ENCODE data around the gene CMYA5.

CMYA5 gene

DNA sequence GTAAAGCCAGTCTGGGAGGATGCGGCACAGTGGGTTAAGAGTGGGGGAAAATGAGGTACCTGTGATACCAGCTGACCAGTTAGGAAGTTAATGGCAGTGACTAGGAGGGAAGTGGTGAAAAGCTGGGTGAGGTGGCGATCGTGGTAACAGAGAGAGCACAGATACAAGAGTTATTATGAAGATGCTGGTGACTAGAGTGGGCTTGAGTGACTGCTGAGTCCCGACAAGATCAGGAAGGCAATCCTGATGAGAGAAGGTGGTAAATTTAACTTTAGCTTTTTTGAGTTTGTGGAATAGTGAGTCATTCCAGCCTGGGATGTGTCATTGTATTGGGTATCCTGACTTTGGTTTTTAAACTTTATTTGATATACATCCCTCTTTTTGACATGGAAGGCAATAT, 38.8 kb downstream of the CMYA5 start:
- Histone ChIP-seq H3K27ac (ENCODE audit: low read depth, low read length, severe bottlenecking) (no peak overlapping the region), H3K4me3 (ENCODE audit: extremely low read depth, insufficient read depth, low read length, poor library complexity, severe bottlenecking) (no peak overlapping the region), H3K9me3 (ENCODE audit: control insufficient read depth, low read length) (no peaks in the 10 kb centered on the region), H3K4me1 (ENCODE audit: control insufficient read depth, insufficient read depth, low read length, poor library complexity, severe bottlenecking) (peaks cover 6% of the 10 kb centered on the region), H3K36me3 (ENCODE audit: control insufficient read depth, insufficient read depth, low read length) (no peaks in the 10 kb centered on the region)
- WGBS, 2 experiments (ENCODE audit: insufficient coverage in 2 of 2) = 97 to 100% methylated on average over 4 of the region's 4 CpGs

- Histone ChIP-seq H3K36me3 (ENCODE audit: control insufficient read depth, insufficient read depth, low read length) (no peaks in the 10 kb centered on the region), H3K4me3 (ENCODE audit: extremely low read depth, insufficient read depth, low read length, poor library complexity, severe bottlenecking) (no peak overlapping the region), H3K9me3 (ENCODE audit: control insufficient read depth, low read length) (no peaks in the 10 kb centered on the region), H3K4me1 (ENCODE audit: control insufficient read depth, insufficient read depth, low read length, poor library complexity, severe bottlenecking) (peaks cover 6% of the 10 kb centered on the region), H3K27ac (ENCODE audit: low read depth, low read length, severe bottlenecking) (no peak overlapping the region)
- WGBS, 2 experiments (ENCODE audit: insufficient coverage in 2 of 2) = 86 to 90% methylated on average over 2 of the region's 2 CpGs
Observed at GRCh38 chr5:79729679-79730078, 40.0 kb downstream of the CMYA5 start.

GRCh38 chr5:79730564-79730963, 40.9 kb downstream of the CMYA5 start:
- 85 to 100% methylated on average over 2 to 3 of the region's 3 CpGs for WGBS, 2 experiments (ENCODE audit: insufficient coverage in 2 of 2)

DNA sequence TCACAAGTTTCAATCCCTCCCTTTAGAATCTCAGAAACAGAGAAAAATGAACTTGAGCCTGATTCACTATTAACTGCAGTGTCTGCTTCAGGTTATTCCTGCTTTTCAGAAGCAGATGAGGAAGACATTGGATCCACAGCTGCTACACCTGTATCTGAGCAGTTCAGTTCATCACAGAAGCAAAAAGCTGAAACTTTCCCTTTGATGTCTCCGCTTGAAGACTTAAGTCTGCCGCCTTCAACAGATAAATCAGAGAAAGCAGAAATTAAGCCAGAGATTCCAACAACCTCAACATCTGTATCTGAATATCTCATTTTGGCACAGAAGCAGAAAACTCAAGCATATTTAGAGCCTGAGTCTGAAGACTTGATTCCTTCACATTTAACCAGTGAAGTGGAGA, 42.1 kb downstream of the CMYA5 start:
- H3K9me3 ChIP-seq (ENCODE audit: control insufficient read depth, low read length) = no peaks in the 10 kb centered on the region
- H3K4me3 ChIP-seq (ENCODE audit: extremely low read depth, insufficient read depth, low read length, poor library complexity, severe bottlenecking) = no peak overlapping the region
- H3K36me3 ChIP-seq (ENCODE audit: control insufficient read depth, insufficient read depth, low read length) = no peaks in the 10 kb centered on the region
- WGBS, 2 experiments (ENCODE audit: insufficient coverage in 2 of 2) = 84 to 100% methylated on average over 2 of the region's 2 CpGs
- H3K4me1 ChIP-seq (ENCODE audit: control insufficient read depth, insufficient read depth, low read length, poor library complexity, severe bottlenecking) = peaks cover 6% of the 10 kb centered on the region
- H3K27ac ChIP-seq (ENCODE audit: low read depth, low read length, severe bottlenecking) = no peak overlapping the region

More at GRCh38 chr5:79730564-79730963, 40.9 kb downstream of the CMYA5 start:
- Histone ChIP-seq H3K9me3 (ENCODE audit: control insufficient read depth, low read length) (no peaks in the 10 kb centered on the region), H3K4me3 (ENCODE audit: extremely low read depth, insufficient read depth, low read length, poor library complexity, severe bottlenecking) (no peak overlapping the region), H3K4me1 (ENCODE audit: control insufficient read depth, insufficient read depth, low read length, poor library complexity, severe bottlenecking) (peaks cover 6% of the 10 kb centered on the region), H3K27ac (ENCODE audit: low read depth, low read length, severe bottlenecking) (no peak overlapping the region), H3K36me3 (ENCODE audit: control insufficient read depth, insufficient read depth, low read length) (no peaks in the 10 kb centered on the region)

DNA sequence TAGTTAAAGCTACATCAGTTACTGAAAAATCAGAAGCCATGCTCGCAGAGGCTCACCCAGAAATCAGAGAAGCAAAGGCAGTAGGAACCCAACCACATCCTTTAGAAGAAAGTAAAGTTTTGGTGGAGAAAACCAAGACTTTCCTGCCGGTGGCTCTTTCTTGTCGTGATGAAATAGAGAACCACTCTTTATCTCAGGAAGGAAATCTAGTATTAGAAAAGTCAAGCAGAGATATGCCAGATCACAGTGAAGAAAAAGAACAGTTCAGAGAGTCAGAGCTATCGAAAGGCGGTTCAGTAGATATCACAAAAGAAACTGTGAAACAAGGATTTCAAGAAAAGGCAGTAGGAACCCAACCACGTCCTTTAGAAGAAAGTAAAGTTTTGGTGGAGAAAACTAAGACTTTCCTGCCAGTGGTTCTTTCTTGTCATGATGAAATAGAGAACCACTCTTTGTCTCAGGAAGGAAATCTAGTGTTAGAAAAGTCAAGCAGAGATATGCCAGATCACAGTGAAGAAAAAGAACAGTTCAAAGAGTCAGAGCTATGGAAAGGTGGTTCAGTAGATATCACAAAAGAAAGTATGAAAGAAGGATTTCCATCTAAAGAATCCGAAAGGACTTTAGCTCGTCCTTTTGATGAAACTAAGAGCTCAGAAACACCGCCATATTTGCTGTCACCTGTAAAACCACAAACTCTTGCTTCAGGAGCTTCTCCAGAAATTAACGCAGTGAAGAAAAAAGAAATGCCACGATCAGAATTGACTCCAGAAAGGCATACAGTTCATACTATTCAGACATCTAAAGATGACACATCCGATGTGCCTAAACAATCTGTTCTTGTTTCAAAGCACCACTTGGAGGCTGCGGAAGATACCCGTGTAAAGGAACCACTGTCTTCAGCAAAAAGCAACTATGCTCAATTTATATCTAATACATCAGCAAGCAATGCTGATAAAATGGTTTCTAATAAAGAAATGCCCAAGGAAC, 47.2 kb downstream of the CMYA5 start:
- Histone ChIP-seq H3K9me3 (ENCODE audit: control insufficient read depth, low read length) (no peaks in the 10 kb centered on the region), H3K36me3 (ENCODE audit: control insufficient read depth, insufficient read depth, low read length) (no peaks in the 10 kb centered on the region), H3K27ac (ENCODE audit: low read depth, low read length, severe bottlenecking) (no peak overlapping the region), H3K4me3 (ENCODE audit: extremely low read depth, insufficient read depth, low read length, poor library complexity, severe bottlenecking) (no peak overlapping the region), H3K4me1 (ENCODE audit: control insufficient read depth, insufficient read depth, low read length, poor library complexity, severe bottlenecking) (no peaks in the 10 kb centered on the region)
- WGBS, 2 experiments (ENCODE audit: insufficient coverage in 2 of 2) = 88 to 89% methylated on average over 12 of the region's 14 CpGs

- Histone ChIP-seq H3K4me3 (ENCODE audit: extremely low read depth, insufficient read depth, low read length, poor library complexity, severe bottlenecking) (no peak overlapping the region), H3K9me3 (ENCODE audit: control insufficient read depth, low read length) (no peaks in the 10 kb centered on the region), H3K27ac (ENCODE audit: low read depth, low read length, severe bottlenecking) (no peak overlapping the region), H3K4me1 (ENCODE audit: control insufficient read depth, insufficient read depth, low read length, poor library complexity, severe bottlenecking) (no peaks in the 10 kb centered on the region), H3K36me3 (ENCODE audit: control insufficient read depth, insufficient read depth, low read length) (no peaks in the 10 kb centered on the region)
- 90% methylated on average over 5 of the region's 5 CpGs for WGBS, 2 experiments (ENCODE audit: insufficient coverage in 2 of 2)
Observed at GRCh38 chr5:79738349-79738748, 48.7 kb downstream of the CMYA5 start.

GRCh38 chr5:79742549-79743136, 53.0 kb downstream of the CMYA5 start:
- Histone ChIP-seq H3K36me3 (ENCODE audit: control insufficient read depth, insufficient read depth, low read length) (no peaks in the 10 kb centered on the region), H3K27ac (ENCODE audit: low read depth, low read length, severe bottlenecking) (no peak overlapping the region), H3K9me3 (ENCODE audit: control insufficient read depth, low read length) (no peaks in the 10 kb centered on the region), H3K4me1 (ENCODE audit: control insufficient read depth, insufficient read depth, low read length, poor library complexity, severe bottlenecking) (no peaks in the 10 kb centered on the region), H3K4me3 (ENCODE audit: extremely low read depth, insufficient read depth, low read length, poor library complexity, severe bottlenecking) (no peak overlapping the region)
- 97 to 100% methylated on average over 3 of the region's 3 CpGs for WGBS, 2 experiments (ENCODE audit: insufficient coverage in 2 of 2)

GRCh38 chr5:79743846-79744605, 54.4 kb downstream of the CMYA5 start:
- 50 to 77% methylated on average over 1 to 5 of the region's 7 CpGs for WGBS, 2 experiments (ENCODE audit: insufficient coverage in 2 of 2)
- Histone ChIP-seq H3K27ac (ENCODE audit: low read depth, low read length, severe bottlenecking) (no peak overlapping the region), H3K4me1 (ENCODE audit: control insufficient read depth, insufficient read depth, low read length, poor library complexity, severe bottlenecking) (no peaks in the 10 kb centered on the region), H3K4me3 (ENCODE audit: extremely low read depth, insufficient read depth, low read length, poor library complexity, severe bottlenecking) (no peak overlapping the region), H3K36me3 (ENCODE audit: control insufficient read depth, insufficient read depth, low read length) (no peaks in the 10 kb centered on the region), H3K9me3 (ENCODE audit: control insufficient read depth, low read length) (no peaks in the 10 kb centered on the region)

- Histone ChIP-seq H3K9me3 (ENCODE audit: control insufficient read depth, low read length) (no peaks in the 10 kb centered on the region), H3K4me1 (ENCODE audit: control insufficient read depth, insufficient read depth, low read length, poor library complexity, severe bottlenecking) (no peaks in the 10 kb centered on the region), H3K4me3 (ENCODE audit: extremely low read depth, insufficient read depth, low read length, poor library complexity, severe bottlenecking) (no peak overlapping the region), H3K27ac (ENCODE audit: low read depth, low read length, severe bottlenecking) (no peak overlapping the region), H3K36me3 (ENCODE audit: control insufficient read depth, insufficient read depth, low read length) (no peaks in the 10 kb centered on the region)
- whole genome bisulfite sequencing, 2 experiments (ENCODE audit: insufficient coverage in 2 of 2) = 88 to 90% methylated on average over 2 of the region's 3 CpGs
Observed at GRCh38 chr5:79745255-79745654, 55.6 kb downstream of the CMYA5 start.

DNA sequence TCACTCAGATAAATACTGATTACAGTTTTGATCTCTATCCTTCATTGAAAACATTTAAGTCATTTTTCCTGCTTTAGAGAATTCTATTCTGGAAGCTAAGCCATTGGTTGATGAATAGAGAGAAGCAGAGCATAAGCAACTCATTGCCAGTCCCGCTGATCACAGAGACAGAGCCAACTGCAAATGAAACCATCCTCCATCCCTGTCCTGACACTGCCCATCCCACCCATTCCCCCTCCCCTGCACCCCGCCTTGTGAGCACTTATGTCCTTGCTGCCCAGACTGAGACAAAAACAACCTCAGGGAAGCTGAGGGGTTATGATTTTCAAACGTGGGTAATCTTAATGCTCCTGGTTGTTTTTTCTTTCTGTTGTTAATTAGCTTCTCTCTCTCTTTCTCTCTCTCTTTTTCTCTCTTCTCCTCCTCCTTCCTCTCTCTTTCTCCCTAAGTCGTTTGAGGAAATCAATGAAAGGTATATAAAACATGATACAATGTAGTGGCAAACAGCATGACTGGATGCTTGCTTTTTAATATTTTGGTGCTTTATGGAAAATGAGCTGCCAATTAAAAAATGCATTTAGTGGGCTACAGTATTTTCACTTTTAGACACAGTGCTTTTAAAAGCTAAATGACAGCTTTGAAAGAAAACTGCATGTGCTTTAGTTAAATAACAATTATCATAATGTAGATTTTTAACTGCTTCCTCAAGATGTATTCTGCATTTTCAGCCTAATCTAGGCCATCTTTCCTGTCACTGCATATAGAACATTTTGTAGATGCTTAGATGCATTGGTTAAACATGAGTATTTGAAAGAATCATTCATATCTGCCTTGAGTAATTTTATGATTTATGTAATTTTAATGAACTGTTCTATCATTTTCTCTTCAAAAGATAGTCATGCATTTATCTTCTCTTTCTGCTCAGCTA, 57.3 kb downstream of the CMYA5 start:
- WGBS, 2 experiments (ENCODE audit: insufficient coverage in 2 of 2) = no CpG with 5 or more reads among the region's 4 CpGs
- Histone ChIP-seq H3K4me1 (ENCODE audit: control insufficient read depth, insufficient read depth, low read length, poor library complexity, severe bottlenecking) (no peaks in the 10 kb centered on the region), H3K4me3 (ENCODE audit: extremely low read depth, insufficient read depth, low read length, poor library complexity, severe bottlenecking) (no peak overlapping the region)

More for the DNA sequence above, 57.3 kb downstream of the CMYA5 start:
- H3K9me3 ChIP-seq (ENCODE audit: control insufficient read depth, low read length) = no peaks in the 10 kb centered on the region
- no peak overlapping the region for H3K27ac ChIP-seq (ENCODE audit: low read depth, low read length, severe bottlenecking)
- no peaks in the 10 kb centered on the region for H3K36me3 ChIP-seq (ENCODE audit: control insufficient read depth, insufficient read depth, low read length)

All from mesodermal cell (in vitro differentiated cells).